Hypothalamus (tissue), 51 donors: Measurements from ENCODE around the gene SLC16A9.
A peak's percentile ranks its signal among the peaks of the same experiment; 100 is the strongest.

ENCODE experiments used
- DNase-seq, 51 donors: peaks; one replicate each; lab custom pipeline; 2025; lab: John Stamatoyannopoulos, UW

The SLC16A9 gene

GRCh38 chr10:59635502-59636290 is 74.0 kb downstream of the SLC16A9 start:
- DNase-seq: no peak

GRCh38 chr10:59634102-59634501 is 75.5 kb downstream of the SLC16A9 start:
- no peak for DNase-seq

GRCh38 chr10:59633063-59633462 is 76.6 kb downstream of the SLC16A9 start:
- DNase-seq: no peak

GRCh38 chr10:59631882-59632807 is 77.5 kb downstream of the SLC16A9 start:
- DNase-seq: no peak

- DNase-seq: no peak
These were observed 78.4 kb downstream of the SLC16A9 start for GRCh38 chr10:59631237-59631636.

- DNase-seq: no peak
These were observed 80.7 kb downstream of the SLC16A9 start for GRCh38 chr10:59628965-59629364.

- no peak for DNase-seq
These were observed 81.2 kb downstream of the SLC16A9 start for GRCh38 chr10:59628456-59628855.

- DNase-seq: no peak
These were observed 82.2 kb downstream of the SLC16A9 start for GRCh38 chr10:59627366-59628018.

- DNase-seq: peak in 2 of 51 donors; percentile 1 to 55
These were observed 83.2 kb downstream of the SLC16A9 start for GRCh38 chr10:59626523-59626869.

GRCh38 chr10:59625721-59626522 is 83.7 kb downstream of the SLC16A9 start:
- DNase-seq: peak in 33 of 51 donors; percentile 3 to 81 (median 30)

- no peak for DNase-seq
These were observed 84.7 kb downstream of the SLC16A9 start for GRCh38 chr10:59624951-59625350.

- no peak for DNase-seq
These were observed 85.5 kb downstream of the SLC16A9 start for GRCh38 chr10:59624136-59624535.

GRCh38 chr10:59623133-59624121 is 86.2 kb downstream of the SLC16A9 start:
- DNase-seq: no peak

- peak in 27 of 51 donors; percentile 1 to 69 (median 17) for DNase-seq
These were observed 87.1 kb downstream of the SLC16A9 start for GRCh38 chr10:59622320-59623132.

- no peak for DNase-seq
These were observed 87.9 kb downstream of the SLC16A9 start for GRCh38 chr10:59621771-59622170.

GRCh38 chr10:59618666-59619065 is 91.0 kb downstream of the SLC16A9 start:
- DNase-seq: no peak

GRCh38 chr10:59617996-59618395 is 91.7 kb downstream of the SLC16A9 start:
- no peak for DNase-seq

GRCh38 chr10:59611048-59611447 is 98.6 kb downstream of the SLC16A9 start:
- DNase-seq: no peak
